ENCODE measurements around the gene SH2D3A.

Gene SH2D3A

DNA sequence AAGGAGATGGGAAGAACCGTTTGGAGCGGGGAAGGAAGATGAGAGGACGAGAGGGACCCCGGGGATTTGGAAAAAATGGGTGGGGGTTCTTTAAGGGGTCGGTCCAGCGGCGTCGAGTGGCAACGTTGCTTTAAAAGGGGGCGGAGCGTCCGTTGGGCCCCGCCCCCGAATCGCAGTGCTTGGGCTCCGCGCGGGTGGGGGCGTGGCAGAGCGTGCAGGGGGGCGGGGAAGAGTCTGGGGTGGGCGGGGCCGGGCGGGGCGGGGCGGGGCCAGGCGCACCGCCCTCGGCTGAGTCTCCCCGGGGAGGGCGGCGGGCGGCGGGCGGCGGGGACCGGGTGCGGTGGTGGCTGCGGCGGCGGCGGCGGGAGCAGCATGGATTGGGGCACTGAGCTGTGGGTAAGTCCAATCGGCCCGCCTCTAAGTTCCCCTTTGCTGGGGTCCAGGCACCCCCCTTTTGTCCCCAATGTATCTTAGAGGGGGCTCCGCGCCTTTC lies 27.8 kb downstream of the SH2D3A start, which contains the start of gene TRIP10:
TRIP10 (plus strand) TSS at position 291 of the 493 bp plus-strand sequence; CDS start at position 373, 82 bp downstream.
- in situ Hi-C loops (cut with MboI; ENCODE audit: low sequenced_read_pairs) = loop anchor here (10.0 kb wide), 1 partner anchor 215 kb away; no protein-coding TSS in a partner anchor

DNA sequence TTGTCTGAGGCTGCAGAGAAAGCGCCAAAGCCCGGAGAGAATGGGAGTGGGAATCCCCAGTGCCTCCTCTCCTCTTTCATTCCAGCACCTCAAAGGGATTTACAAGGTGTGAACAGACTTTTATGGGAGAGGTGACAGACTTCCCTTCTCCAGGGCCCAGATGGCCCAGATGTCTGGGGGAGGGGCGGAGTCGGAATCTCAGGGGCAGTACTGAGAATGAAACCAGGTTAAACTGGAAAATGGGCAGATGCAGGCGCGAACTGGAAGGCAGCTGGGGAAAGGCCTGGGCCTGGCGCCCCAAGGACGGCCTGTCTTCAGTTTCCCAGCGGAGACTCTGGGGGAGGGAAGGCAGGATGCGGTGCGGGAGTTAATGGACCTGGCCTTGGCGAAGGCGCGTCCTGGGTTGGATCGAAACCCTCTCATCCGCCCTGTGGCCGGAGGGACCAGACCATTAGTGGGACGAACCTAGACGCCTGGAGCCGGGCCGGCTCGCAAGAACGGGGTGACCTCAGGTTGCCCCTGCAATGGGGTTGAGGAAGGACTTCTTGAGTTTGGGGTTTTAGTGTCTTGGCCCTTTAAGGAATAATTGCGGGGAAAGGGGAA lies 28.3 kb downstream of the SH2D3A start:
- in situ Hi-C loops (cut with MboI; ENCODE audit: low sequenced_read_pairs) = loop anchor here (10.0 kb wide), 1 partner anchor 214 kb away; no protein-coding TSS in a partner anchor

DNA sequence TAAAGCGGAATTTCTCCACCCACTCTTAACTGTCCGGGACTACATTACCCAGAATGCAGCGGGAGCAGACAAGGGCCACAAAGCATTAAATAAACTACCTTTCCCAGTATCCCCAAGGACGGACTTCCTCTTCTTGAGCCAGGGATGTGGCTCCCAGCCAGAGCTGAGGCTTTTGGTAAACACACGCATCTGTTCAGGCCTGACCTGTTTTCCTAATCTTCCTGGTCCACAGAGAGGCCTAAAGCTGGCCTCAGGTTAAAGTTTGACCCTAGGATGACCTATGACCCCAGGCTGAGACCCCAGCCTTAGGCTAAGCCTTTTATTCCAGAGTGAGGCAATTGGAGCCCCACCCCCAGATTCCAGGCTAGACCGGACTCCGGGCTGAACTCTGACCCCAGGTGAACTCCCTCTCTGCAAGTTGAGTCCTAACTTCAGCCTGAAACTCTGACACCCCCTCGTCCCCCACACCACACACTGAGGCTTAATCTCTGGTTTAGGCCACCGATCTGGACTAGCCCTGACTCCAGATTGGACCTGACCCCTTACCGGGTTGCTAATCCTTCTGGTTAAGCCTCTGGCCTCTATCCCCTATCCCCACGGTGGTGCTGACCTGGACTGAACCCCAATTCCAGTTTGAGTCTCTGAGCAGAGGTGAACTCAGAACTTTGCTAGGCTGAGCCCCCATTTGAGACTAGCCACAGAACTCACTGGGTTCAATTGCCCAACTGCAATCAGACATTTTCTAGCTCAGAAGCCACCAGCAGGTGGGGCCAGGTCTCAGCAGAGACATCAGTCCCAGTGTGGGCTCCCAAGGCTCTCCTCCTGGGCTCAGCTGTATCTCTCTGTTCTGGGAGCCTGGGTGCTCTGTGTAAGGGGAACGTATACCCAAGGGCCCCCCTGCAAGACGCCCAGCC lies 29.1 kb downstream of the SH2D3A start:
- in situ Hi-C loops (cut with MboI; ENCODE audit: low sequenced_read_pairs) = loop anchor here (10.0 kb wide), 1 partner anchor 213 kb away; no protein-coding TSS in a partner anchor

GRCh38 chr19:6737284-6737872 lies 29.9 kb downstream of the SH2D3A start, which contains the start of gene GPR108:
Gene GPR108 (minus strand): TSS chr19:6737580. CDS start chr19:6737576, 4 bp downstream.
- in situ Hi-C loops (cut with MboI; ENCODE audit: low sequenced_read_pairs) = loop anchor here (10.0 kb wide), 1 partner anchor 213 kb away; no protein-coding TSS in a partner anchor

- in situ Hi-C loops (cut with MboI; ENCODE audit: low sequenced_read_pairs) = loop anchor here (10.0 kb wide), 1 partner anchor 212 kb away; no protein-coding TSS in a partner anchor
Observed at GRCh38 chr19:6736917-6737283, 30.3 kb downstream of the SH2D3A start.

DNA sequence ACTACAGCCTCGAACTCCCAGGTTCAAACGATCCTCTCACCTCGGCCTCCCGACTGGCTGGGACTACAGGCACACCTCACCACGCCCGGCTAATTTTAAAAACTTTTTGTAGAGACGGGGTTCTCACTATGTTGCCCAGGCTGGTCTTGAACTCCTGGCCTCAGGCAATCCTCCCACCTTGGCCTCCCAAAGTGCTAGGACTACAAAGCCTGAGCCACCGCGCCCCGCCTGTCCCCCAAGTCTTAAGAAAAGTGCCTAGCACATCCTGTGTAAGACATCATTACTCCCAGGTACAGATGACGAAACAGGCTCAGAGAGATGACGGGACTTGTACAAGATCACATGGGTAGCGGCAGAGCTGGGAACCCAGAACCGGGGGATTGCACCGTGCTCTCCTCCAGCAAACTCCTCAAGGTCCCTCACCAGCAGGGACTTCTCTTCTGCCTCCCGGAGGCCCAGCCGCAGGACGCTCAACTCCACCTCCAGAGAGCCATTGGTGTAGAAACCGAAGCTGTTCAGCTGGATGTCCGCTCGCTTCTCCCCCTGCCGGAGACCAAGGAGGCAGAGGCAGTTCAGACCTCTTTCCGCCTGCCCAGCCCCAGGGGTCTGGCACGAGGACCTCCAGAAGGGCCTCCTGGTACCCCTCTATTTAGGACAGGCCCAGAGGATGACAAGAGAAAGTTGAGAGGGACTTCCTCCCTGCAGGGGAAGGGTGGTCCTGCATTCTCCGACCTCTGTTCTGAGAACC lies 30.9 kb downstream of the SH2D3A start:
- in situ Hi-C loops (cut with MboI; ENCODE audit: low sequenced_read_pairs) = loop anchor here (10.0 kb wide), 1 partner anchor 212 kb away; no protein-coding TSS in a partner anchor

DNA sequence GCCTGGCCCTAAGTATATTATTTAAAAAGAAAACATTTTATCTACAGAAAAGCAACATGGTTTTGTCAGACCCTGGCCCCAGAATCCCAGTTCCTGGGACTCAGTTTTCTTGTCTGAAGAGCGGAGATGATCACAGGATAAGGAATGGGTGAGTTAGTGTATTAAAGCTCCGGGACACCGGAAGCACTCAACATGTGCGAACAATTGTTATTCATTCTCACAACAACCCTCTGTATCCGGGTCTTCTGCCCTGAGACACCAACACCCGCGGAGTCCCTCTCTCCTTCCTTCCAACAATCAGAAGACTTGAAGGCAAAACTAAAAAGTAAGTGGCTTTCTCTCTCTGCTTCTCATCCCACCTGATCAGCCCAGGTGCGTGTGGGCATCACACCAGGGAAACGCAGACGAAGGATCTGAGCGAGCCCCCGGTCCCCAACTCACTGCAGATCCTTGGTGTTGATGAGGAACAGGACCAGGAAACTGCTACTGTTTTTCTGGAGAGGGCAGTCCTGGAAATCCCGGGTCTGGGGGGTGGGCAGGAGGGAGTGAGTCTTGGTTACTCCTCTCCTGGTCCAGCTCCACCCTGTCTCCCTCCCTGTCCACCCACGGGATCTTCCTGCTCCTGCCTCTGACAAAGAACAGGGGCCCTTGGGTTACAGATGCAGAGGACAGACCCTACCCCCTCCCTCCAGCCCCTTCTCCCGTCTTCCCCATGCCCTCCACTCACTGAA lies 31.9 kb downstream of the SH2D3A start:
- in situ Hi-C loops (cut with MboI; ENCODE audit: low sequenced_read_pairs) = loop anchor here (10.0 kb wide), 1 partner anchor 211 kb away; no protein-coding TSS in a partner anchor

- in situ Hi-C loops (cut with MboI; ENCODE audit: low sequenced_read_pairs) = loop anchor here (10.0 kb wide), 1 partner anchor 209 kb away; no protein-coding TSS in a partner anchor
Observed at GRCh38 chr19:6734096-6734696, 33.0 kb downstream of the SH2D3A start.

DNA sequence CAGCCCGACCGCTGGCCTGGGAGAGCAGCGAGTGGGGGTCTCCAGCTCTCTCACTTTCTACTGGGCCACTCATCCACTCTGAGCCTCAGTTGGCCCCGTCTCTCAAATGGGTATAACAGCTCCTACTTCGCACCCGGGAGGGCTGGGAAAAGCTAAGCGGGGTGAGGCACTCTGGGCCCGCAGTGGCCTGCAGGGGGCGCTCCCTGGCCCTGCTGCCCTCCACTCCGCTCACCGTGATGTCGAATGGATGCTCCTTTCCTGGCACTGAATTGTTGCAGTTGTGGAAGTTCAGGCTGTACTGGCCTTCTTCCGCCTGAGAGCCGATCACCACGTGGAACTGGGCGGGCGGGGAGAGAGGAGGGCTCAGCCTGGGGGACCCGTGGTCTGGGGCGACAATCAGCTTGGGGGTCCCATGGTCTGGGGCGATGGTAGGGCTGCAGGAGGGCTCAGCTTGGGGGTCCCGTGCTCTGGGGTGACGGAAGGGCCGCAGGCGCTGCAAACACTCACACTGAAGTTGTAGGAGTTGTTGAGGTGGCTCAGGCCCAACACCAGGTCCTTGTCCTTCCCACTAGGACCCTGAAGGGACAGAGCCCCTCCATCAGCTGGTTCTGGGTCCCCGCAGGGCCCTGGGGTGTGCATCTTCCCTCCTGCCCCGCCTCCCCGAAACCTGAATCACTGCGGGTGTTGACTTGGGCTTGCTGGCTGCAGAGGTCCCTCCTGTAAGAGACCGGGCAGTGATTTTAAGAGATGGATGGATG lies 33.7 kb downstream of the SH2D3A start:
- in situ Hi-C loops (cut with MboI; ENCODE audit: low sequenced_read_pairs) = loop anchor here (10.0 kb wide), 1 partner anchor 209 kb away; no protein-coding TSS in a partner anchor

DNA sequence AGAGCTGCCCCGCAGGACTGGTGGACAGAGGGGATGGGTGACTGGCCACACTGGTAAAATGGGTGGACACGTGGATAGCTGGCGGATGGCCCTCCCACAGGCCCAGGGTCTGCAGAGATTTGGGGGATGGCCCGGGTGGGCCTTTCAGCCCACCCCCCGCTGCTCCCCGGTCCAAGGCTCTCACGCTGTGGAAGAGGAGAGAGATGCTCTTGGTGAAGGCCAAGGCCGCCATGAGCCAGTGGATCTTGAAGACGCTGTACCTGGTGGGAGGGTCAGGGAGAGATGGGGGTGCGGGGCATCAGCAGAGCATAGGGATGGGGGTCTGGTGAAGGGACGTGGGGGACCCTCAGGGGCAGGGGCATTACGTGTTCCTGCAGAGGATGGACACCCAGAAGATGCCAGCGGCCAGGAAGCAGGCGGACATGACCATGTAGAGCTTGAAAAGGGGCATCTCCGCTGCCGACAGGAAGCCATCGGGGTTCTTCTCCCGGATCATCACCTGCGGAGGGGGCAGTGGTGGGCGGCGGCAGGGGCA lies 34.4 kb downstream of the SH2D3A start:
- in situ Hi-C loops (cut with MboI; ENCODE audit: low sequenced_read_pairs) = loop anchor here (10.0 kb wide), 1 partner anchor 208 kb away; no protein-coding TSS in a partner anchor

DNA sequence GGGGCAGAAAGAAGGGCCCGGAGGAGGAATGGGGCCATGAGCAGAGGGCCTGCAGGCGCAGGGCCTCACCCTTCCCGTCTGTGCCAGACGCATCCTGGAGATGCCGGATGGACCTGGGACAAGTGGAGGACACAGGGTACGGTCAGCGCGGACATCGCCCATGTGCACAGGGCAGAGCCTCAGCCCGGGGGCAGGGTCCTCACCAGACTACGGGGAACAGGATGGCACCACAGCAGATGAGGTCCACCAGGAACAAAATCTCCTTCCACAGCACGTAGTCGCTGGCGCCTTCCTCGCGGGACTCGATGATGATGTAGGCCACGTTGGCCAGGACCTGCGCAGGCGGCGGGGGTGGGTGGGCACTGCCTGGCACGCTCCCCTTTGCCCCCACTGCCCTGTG lies 35.4 kb downstream of the SH2D3A start:
- in situ Hi-C loops (cut with MboI; ENCODE audit: low sequenced_read_pairs) = loop anchor here (10.0 kb wide), 1 partner anchor 207 kb away; no protein-coding TSS in a partner anchor

DNA sequence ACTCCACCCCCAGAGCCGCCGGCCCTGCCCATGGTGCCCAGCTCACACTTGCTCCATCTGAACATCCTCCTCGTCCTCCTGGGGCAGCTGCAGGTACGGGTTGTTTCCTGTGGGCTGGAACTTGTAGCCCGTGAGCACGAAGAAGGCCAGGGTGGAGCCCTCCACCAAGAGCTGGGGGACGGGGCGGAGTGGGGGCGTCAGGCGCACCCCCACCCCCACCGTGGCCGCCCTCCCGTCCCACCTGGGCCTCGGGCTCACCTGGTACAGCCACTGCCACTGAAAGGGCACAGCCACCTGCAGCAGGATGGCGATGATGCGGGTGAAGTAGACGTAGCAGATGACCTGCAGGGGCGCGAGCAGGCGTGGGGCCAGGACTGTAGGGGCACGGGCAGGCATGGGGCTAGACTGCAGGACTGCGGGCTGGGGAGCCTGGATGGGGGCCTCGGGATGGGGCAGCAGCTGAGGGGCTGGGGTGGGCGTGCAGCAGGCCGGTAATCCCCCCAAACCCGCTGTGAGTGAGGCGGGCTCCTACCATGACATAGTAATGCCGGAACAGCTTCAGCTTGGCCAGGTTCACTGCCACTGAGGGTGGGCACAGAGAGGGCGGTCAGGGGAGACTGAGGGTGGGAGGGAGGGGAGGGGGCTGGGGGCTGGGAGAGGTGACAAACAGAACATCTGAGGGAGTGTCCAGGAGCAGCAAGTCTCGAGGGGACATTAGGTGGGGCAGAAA lies 36.1 kb downstream of the SH2D3A start:
- in situ Hi-C loops (cut with MboI; ENCODE audit: low sequenced_read_pairs) = loop anchor here (10.0 kb wide), 1 partner anchor 206 kb away; no protein-coding TSS in a partner anchor

- in situ Hi-C loops (cut with MboI; ENCODE audit: low sequenced_read_pairs) = loop anchor here (10.0 kb wide), 1 partner anchor 205 kb away; no protein-coding TSS in a partner anchor
Observed at GRCh38 chr19:6730153-6730804, 37.0 kb downstream of the SH2D3A start.

DNA sequence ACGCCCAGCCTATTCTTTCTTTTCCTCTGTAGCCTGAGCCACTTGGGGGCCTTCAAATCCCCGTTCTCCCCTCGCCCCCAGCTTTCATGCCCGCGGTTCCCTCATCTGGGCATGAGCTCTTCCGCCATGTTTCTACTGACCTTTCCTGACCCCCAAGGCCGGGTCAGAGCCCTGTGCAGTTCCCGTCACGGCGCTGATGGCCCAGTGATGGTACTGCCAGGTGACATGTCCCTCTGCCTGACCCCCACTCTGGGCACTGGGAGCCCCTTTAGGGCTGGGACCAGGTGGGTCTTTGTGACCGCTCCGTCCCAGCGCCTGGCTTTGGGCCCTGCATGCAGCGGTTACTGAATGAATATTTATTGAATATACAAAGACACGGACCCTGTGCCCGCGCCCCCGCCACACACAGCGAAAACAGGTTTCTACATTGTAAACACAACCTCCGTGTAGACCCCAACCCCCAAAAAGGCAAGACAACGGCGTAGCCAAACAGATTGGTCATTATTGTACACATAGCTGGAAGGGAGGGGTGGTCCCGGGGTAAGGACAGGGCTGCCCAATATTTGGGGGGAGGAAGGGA lies 37.6 kb downstream of the SH2D3A start:
- in situ Hi-C loops (cut with MboI; ENCODE audit: low sequenced_read_pairs) = loop anchor here (10.0 kb wide), 1 partner anchor 205 kb away; no protein-coding TSS in a partner anchor

DNA sequence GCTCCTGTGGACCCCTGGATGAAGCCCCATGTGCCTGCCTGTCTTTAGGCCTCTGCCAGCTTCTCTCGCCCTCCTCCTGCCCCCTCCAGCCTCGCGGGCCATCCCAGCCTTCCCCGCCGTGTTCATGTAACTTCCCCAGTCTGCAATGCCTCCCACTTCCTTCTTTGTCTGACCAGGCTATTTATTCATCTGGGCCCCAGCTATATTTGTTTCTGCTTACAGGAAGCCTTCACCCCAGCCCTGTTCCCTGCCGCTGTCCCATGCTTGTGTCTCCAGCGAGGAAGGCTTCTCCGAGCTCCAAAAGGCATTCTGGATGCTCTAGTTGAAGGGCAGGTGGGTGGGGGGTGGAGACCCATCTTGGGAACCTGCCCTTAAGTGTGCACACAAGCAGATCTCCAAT lies 38.9 kb downstream of the SH2D3A start:
- in situ Hi-C loops (cut with MboI; ENCODE audit: low sequenced_read_pairs) = no loop called here

All from HL-60/S4 treated with retinoic acid at 250 ng/mL for 4 days and 3 days (cell line).